Frontal cortex (tissue), 4 donors: ENCODE results near the gene CPNE5. TPM values are rescaled to one million over a fixed set of nuclear protein-coding genes. Genes with fewer than 3 reads are reported as not detected.

Experiments
- DNase-seq, 2 donors: peaks; one replicate each; pipeline ENCODE4 v3.0.0; 2012; ENCODE audit warnings: low spot score in 2 of 2
- FAIRE-seq: peaks from 2 replicates; lab custom pipeline; 2012; peaks lifted over from hg19 to GRCh38; lab: Jason Lieb, UNC
- total RNA-seq: library from RNA; depleted of rRNA; stranded (reverse); fragments of >200 nt; gene quantifications from one replicate; pipeline ENCODE4 v1.2.3, GENCODE V29; 2014
- donor health status: control.
- donor health status: control.
- donor health status: control.

Gene CPNE5
- total RNA-seq, 1 donor from 2014 or later, result 12.6 TPM

- no peak for DNase-seq
- FAIRE-seq, result no peak
Measured at GRCh38 chr6:36752886-36753506, 86.2 kb downstream of the CPNE5 start.

GRCh38 chr6:36752187-36752885, 86.9 kb downstream of the CPNE5 start:
- no peak for DNase-seq
- FAIRE-seq, result no peak

- DNase-seq, result no peak
- FAIRE-seq, result no peak
Measured at GRCh38 chr6:36751833-36752186, 87.4 kb downstream of the CPNE5 start.

- FAIRE-seq (no peak), DNase-seq (no peak)
Measured at GRCh38 chr6:36751091-36751490, 88.2 kb downstream of the CPNE5 start.

GRCh38 chr6:36749829-36750489, 89.3 kb downstream of the CPNE5 start:
- FAIRE-seq, result no peak

GRCh38 chr6:36746251-36746650, 93.0 kb downstream of the CPNE5 start:
- FAIRE-seq, result no peak
- DNase-seq, result no peak

More at GRCh38 chr6:36749829-36750489, 89.3 kb downstream of the CPNE5 start:
- no peak for DNase-seq

GRCh38 chr6:36745836-36746235, 93.4 kb downstream of the CPNE5 start:
- FAIRE-seq (no peak), DNase-seq (no peak)

GRCh38 chr6:36745283-36745682, 94.0 kb downstream of the CPNE5 start:
- FAIRE-seq, result no peak
- no peak for DNase-seq

- no peak for FAIRE-seq
Measured at GRCh38 chr6:36744304-36744673, 95.0 kb downstream of the CPNE5 start.

GRCh38 chr6:36743538-36744303, 95.5 kb downstream of the CPNE5 start:
- FAIRE-seq (no peak), DNase-seq (no peak)

More at GRCh38 chr6:36744304-36744673, 95.0 kb downstream of the CPNE5 start:
- DNase-seq, result no peak

- DNase-seq (no peak), FAIRE-seq (no peak)
Measured at GRCh38 chr6:36743032-36743431, 96.2 kb downstream of the CPNE5 start.

GRCh38 chr6:36742146-36742545, 97.1 kb downstream of the CPNE5 start:
- FAIRE-seq, result no peak
- no peak for DNase-seq

- no peak for FAIRE-seq
Measured at GRCh38 chr6:36740818-36741179, 98.4 kb downstream of the CPNE5 start.

GRCh38 chr6:36739947-36740817, 99.1 kb downstream of the CPNE5 start:
- no peak for DNase-seq
- FAIRE-seq, result no peak

More at GRCh38 chr6:36740818-36741179, 98.4 kb downstream of the CPNE5 start:
- no peak for DNase-seq

GRCh38 chr6:36738108-36738507, 101.1 kb downstream of the CPNE5 start:
- FAIRE-seq (no peak), DNase-seq (no peak)

GRCh38 chr6:36737043-36737785, 102.0 kb downstream of the CPNE5 start:
- FAIRE-seq (no peak), DNase-seq (no peak)

- FAIRE-seq (no peak), DNase-seq (peak in 1 of 2 donors; percentile 74)
Measured at GRCh38 chr6:36735110-36736071, 103.9 kb downstream of the CPNE5 start.
